Measurements from ENCODE around the gene NEURL1B.

The NEURL1B gene

GRCh38 chr5:172617817-172618216 is 23.2 kb upstream of the NEURL1B start:
- Histone ChIP-seq H3K9me3 (peaks cover 0 to 7% (median 0%) of the 10 kb centered on the region in 3 donors), H3K27ac (no peak overlapping the region), H3K27me3 (no peaks in the 10 kb centered on the region), H3K4me3 (no peak overlapping the region), H3K36me3 (no peaks in the 10 kb centered on the region), H3K4me1 (peaks cover 0 to 3% (median 0%) of the 10 kb centered on the region in 4 donors)
- peak in 1 of 2 donors; percentile 63 for DNase-seq
- intact Hi-C loops (cut with DNase I; ENCODE audit: low total_unique reads): loop anchor here (5.0 kb wide), 1 partner anchor 786 kb away; no protein-coding TSS in a partner anchor
- no peak for TF ChIP-seq CTCF (IDR thresholded peaks at IDR 0.05)

- intact Hi-C loops (cut with DNase I; ENCODE audit: low total_unique reads): loop anchor here (5.0 kb wide), 1 partner anchor 786 kb away; no protein-coding TSS in a partner anchor
- Histone ChIP-seq H3K27ac (no peak overlapping the region), H3K36me3 (no peaks in the 10 kb centered on the region), H3K4me1 (peaks cover 0 to 3% (median 0%) of the 10 kb centered on the region in 4 donors), H3K4me3 (no peak overlapping the region), H3K27me3 (no peaks in the 10 kb centered on the region), H3K9me3 (peaks cover 0 to 7% (median 0%) of the 10 kb centered on the region in 3 donors)
- peak in 1 of 2 donors; percentile 38 for DNase-seq
- TF ChIP-seq CTCF (IDR thresholded peaks at IDR 0.05): no peak
Observed at GRCh38 chr5:172618574-172619365, 22.3 kb upstream of the NEURL1B start.

GRCh38 chr5:172620506-172620905 is 20.6 kb upstream of the NEURL1B start:
- H3K36me3 ChIP-seq: no peaks in the 10 kb centered on the region
- no peaks in the 10 kb centered on the region for H3K27me3 ChIP-seq
- H3K4me3 ChIP-seq: no peak overlapping the region
- no peak for TF ChIP-seq CTCF (IDR thresholded peaks at IDR 0.05)
- intact Hi-C loops (cut with DNase I; ENCODE audit: low total_unique reads): no loop called here
- H3K27ac ChIP-seq: no peak overlapping the region
- H3K4me1 ChIP-seq: peaks cover 0 to 3% (median 0%) of the 10 kb centered on the region in 4 donors
- no peaks in the 10 kb centered on the region for H3K9me3 ChIP-seq
- DNase-seq: peak in 1 of 2 donors; percentile 21

- no peaks in the 10 kb centered on the region for H3K36me3 ChIP-seq
- no peak overlapping the region for H3K27ac ChIP-seq
- intact Hi-C loops (cut with DNase I; ENCODE audit: low total_unique reads): no loop called here
- DNase-seq: peak in 1 of 2 donors; percentile 38
- H3K4me1 ChIP-seq: no peaks in the 10 kb centered on the region
- no peaks in the 10 kb centered on the region for H3K9me3 ChIP-seq
- no peak for TF ChIP-seq CTCF (IDR thresholded peaks at IDR 0.05)
- H3K4me3 ChIP-seq: no peak overlapping the region
- no peaks in the 10 kb centered on the region for H3K27me3 ChIP-seq
Observed at GRCh38 chr5:172622091-172623046, 18.7 kb upstream of the NEURL1B start.

- Histone ChIP-seq H3K4me3 (no peak overlapping the region), H3K4me1 (no peaks in the 10 kb centered on the region), H3K9me3 (no peaks in the 10 kb centered on the region), H3K27me3 (no peaks in the 10 kb centered on the region), H3K27ac (no peak overlapping the region), H3K36me3 (no peaks in the 10 kb centered on the region)
- no peak for TF ChIP-seq CTCF (IDR thresholded peaks at IDR 0.05)
- intact Hi-C loops (cut with DNase I; ENCODE audit: low total_unique reads): no loop called here
- peak in 1 of 2 donors; percentile 17 for DNase-seq
Observed at GRCh38 chr5:172623313-172623980, 17.6 kb upstream of the NEURL1B start.
